ENCODE measurements around the gene PTPN14.

PTPN14 gene

GRCh38 chr1:214377485-214377884 is 173.9 kb downstream of the PTPN14 start:
- no peak for TF ChIP-seq ZFX (IDR thresholded peaks at IDR 0.05; ENCODE audit: borderline replicate concordance)
- H3K27ac ChIP-seq, result no peak overlapping the region

- TF ChIP-seq, protein P1, sequence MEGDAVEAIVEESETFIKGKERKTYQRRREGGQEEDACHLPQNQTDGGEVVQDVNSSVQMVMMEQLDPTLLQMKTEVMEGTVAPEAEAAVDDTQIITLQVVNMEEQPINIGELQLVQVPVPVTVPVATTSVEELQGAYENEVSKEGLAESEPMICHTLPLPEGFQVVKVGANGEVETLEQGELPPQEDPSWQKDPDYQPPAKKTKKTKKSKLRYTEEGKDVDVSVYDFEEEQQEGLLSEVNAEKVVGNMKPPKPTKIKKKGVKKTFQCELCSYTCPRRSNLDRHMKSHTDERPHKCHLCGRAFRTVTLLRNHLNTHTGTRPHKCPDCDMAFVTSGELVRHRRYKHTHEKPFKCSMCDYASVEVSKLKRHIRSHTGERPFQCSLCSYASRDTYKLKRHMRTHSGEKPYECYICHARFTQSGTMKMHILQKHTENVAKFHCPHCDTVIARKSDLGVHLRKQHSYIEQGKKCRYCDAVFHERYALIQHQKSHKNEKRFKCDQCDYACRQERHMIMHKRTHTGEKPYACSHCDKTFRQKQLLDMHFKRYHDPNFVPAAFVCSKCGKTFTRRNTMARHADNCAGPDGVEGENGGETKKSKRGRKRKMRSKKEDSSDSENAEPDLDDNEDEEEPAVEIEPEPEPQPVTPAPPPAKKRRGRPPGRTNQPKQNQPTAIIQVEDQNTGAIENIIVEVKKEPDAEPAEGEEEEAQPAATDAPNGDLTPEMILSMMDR (IDR thresholded peaks at IDR 0.05), result no peak
- no peak for TF ChIP-seq ZFX (IDR thresholded peaks at IDR 0.05; ENCODE audit: borderline replicate concordance)
- no peak overlapping the region for H3K27ac ChIP-seq
Observed at GRCh38 chr1:214372092-214372491, 179.3 kb downstream of the PTPN14 start.

DNA sequence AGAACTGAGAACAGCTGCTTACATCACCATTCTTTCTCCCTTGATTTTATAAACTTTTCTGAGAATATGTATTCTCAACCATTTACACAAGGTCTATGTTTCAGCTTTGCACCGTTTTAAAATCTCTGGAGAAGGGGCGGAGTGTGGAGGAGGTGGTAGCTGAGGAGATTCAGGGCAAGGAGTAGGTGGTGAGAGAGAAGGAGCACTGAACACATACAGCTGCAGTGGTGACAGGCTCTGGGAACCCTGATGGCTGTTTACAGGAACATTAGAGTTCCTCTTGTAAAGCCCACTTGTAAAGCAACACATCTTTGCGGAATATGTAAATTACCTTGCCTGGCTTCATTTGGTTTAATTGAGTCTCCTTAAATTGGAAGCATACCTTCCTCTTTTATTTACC is 180.8 kb downstream of the PTPN14 start:
- H3K27ac ChIP-seq, result no peak overlapping the region
- TF ChIP-seq, protein P1 (IDR thresholded peaks at IDR 0.05), result no peak
- no peak for TF ChIP-seq ZFX (IDR thresholded peaks at IDR 0.05; ENCODE audit: borderline replicate concordance)

DNA sequence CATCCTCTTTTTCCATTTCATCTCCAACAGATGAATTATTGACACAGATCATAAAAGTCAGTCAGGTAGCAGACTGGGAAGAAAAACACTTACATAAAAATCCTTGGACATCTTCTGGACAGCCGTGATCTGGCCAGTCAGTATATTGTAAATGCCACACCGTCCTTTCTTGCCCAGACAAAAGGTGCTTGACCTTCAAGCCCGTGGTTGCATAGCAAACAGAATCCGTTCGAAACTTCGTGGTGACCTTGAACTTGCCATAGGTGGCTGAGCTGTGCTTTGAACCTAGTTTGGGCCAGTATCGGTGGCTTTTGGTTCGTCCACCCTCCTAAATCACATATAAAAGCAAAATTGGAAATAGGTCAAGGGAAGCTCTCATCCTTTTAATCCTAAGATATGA is 182.0 kb downstream of the PTPN14 start:
- TF ChIP-seq, protein P1 (IDR thresholded peaks at IDR 0.05), result no peak
- TF ChIP-seq ZFX (IDR thresholded peaks at IDR 0.05; ENCODE audit: borderline replicate concordance), result no peak
- no peak overlapping the region for H3K27ac ChIP-seq

DNA sequence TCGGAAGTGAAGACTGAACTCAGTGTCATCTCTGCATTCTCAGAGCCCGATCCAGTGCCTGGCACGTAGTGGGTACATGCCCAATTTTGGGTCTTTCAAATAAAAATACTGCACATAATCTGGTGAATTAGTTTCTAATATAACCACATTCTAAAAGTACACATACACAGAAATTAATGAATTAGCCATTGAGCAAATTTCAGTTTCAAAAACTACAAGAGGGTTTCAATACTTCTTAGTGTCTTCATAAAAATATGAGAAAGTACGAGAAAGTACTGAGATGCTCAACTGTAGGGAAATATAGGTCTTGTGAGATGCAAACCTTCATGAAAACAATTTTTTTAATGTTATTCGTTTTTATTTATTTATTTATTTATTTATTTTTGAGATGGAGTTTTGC is 183.6 kb downstream of the PTPN14 start:
- TF ChIP-seq, protein P1 (IDR thresholded peaks at IDR 0.05), result no peak
- H3K27ac ChIP-seq, result no peak overlapping the region

GRCh38 chr1:214364786-214365295 is 186.6 kb downstream of the PTPN14 start:
- H3K27ac ChIP-seq, result no peak overlapping the region
- TF ChIP-seq ZFX (IDR thresholded peaks at IDR 0.05; ENCODE audit: borderline replicate concordance), result no peak
- TF ChIP-seq, protein P1 (IDR thresholded peaks at IDR 0.05), result no peak

DNA sequence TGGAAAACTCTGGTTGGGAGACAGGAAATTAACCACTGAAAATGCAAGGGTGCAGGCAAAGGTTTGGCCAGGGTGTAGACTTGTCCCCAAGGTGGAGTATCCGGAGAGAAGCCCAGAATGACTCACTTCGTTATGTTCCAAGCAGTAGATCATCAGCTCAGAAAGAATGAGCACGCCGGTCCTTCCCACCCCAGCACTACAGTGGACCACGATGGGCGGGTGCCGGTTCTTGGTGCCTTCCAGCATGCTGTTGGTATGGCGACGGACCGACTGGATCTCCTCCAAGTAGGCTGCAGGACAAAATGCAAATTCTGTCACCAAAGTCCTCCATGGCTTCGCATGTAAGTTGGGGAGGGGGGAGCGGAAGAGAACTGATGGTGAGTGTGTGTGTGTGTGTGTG is 187.0 kb downstream of the PTPN14 start:
- H3K27ac ChIP-seq, result no peak overlapping the region
- no peak for TF ChIP-seq ZFX (IDR thresholded peaks at IDR 0.05; ENCODE audit: borderline replicate concordance)
- TF ChIP-seq, protein P1 (IDR thresholded peaks at IDR 0.05), result no peak

DNA sequence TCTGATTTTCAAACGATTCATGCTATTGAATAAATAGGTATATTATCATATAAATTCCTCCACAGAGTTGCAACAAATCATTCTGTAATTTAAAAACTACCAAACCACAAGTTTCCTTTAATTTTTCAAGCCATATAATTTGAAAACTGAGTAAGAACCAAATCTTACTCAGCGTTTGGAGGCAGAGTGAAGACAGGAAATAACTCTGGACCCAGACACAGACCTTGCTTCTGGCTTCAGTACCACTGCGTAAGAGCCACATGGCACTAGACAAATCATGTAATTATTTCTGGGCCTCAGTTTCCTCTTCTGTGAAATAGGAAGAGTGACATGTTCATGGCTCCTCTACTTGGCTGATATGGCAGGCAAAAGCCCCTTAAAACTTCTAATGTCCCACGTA is 188.0 kb downstream of the PTPN14 start:
- TF ChIP-seq, protein P1 (IDR thresholded peaks at IDR 0.05), result no peak
- TF ChIP-seq ZFX (IDR thresholded peaks at IDR 0.05; ENCODE audit: borderline replicate concordance), result no peak
- no peak overlapping the region for H3K27ac ChIP-seq

Data from 22Rv1 (cell line).